DND-41 (cell line): ENCODE results near the gene CLDN34.

ENCODE experiments used
- CTCF ChIP-seq: IDR thresholded peaks from 2 replicates; pipeline ENCODE4 v1.5.1; 2012; ENCODE audit warnings: borderline replicate concordance, low read length, moderate library complexity, mild to moderate bottlenecking; ENCODE audit not compliant: poor library complexity, severe bottlenecking; ENCODE audit errors: extremely low read depth
- EZH2 ChIP-seq: IDR thresholded peaks from 3 replicates; pipeline ENCODE4 v1.6.1; 2012; ENCODE audit warnings: borderline replicate concordance, low read depth, mild to moderate bottlenecking, moderate library complexity, low read length, inconsistent platforms; ENCODE audit not compliant: severe bottlenecking

- no peak for TF ChIP-seq CTCF
- TF ChIP-seq EZH2: no peak
Observed at GRCh38 chrX:9935436-9935835, 31.7 kb upstream of the CLDN34 start.
